ENCODE measurements around the gene TUBA4B. TPM values are rescaled to one million over a fixed set of nuclear protein-coding genes. Genes with fewer than 3 reads are reported as not detected.

TUBA4B gene
- total and polyA plus RNA-seq, 5 donors from 2014 or later = not detected

DNA sequence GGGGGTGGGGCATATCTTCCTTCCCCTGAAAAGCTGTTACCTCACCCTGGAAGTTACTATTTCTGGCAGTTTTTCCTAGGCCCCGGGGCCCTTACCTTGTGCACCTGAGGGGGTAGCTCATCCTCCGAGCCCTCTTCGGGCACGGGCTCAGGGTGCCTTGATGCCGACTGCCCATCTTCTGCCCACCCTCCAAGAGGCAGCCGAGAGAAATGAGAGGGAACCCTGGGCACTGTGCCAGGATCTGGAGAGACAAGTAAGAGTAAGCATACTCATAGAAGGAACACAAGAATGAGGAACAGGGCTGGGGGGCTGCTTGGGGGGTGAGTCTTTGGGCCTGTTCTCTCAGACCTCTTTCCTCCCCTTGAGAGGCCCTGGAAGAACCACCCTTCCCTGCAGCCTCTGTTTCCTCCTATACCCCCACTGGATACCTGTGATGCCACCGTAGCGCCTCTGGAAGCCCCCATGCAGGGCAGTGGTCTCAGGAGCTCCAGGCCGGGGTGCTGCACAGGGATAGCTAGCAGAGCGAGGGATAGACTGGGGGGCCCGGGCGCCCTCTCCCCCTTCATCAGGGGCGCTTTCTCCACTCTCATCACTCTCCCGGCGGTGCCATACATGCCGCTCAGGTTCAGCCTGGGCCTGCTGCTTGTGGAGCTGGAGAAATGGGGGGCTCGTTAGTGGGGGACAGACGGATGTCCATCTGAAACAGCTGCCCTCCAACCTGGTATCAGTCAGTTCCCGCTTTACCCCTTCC, 32.2 kb upstream of the TUBA4B start:
- Histone ChIP-seq H3K27ac (ENCODE audit: insufficient read depth, low read length, poor library complexity, severe bottlenecking) (no peak overlapping the region), H3K36me3 (ENCODE audit: control insufficient read depth, insufficient read depth, low read length) (peaks cover 51% of the 10 kb centered on the region), H3K4me3 (ENCODE audit: low read depth, low read length) (no peak overlapping the region), H3K9me3 (ENCODE audit: control insufficient read depth in 2 of 2, low read length in 2 of 2) (no peaks in the 10 kb centered on the region), H3K27me3 (ENCODE audit: control insufficient read depth, insufficient read depth, low read length) (no peaks in the 10 kb centered on the region), H3K4me1 (ENCODE audit: control insufficient read depth, insufficient read depth, low read length, poor library complexity, severe bottlenecking) (peaks cover 23% of the 10 kb centered on the region)
- Mint-ChIP-seq H3K36me3 (peaks cover 26% of the 10 kb centered on the region), H3K4me1 (peaks cover 9 to 31% (median 16%) of the 10 kb centered on the region in 4 donors), H3K4me3 (peak overlapping the region in 1 of 4 donors; percentile 87), H3K27ac (no peak overlapping the region), H3K9me3 (peaks cover 0 to 2% (median 0%) of the 10 kb centered on the region in 7 donors), H3K27me3 (no peaks in the 10 kb centered on the region)
- ATAC-seq (ENCODE audit: low read depth in 2 of 2) (no peak), DNase-seq (no peak)

DNA sequence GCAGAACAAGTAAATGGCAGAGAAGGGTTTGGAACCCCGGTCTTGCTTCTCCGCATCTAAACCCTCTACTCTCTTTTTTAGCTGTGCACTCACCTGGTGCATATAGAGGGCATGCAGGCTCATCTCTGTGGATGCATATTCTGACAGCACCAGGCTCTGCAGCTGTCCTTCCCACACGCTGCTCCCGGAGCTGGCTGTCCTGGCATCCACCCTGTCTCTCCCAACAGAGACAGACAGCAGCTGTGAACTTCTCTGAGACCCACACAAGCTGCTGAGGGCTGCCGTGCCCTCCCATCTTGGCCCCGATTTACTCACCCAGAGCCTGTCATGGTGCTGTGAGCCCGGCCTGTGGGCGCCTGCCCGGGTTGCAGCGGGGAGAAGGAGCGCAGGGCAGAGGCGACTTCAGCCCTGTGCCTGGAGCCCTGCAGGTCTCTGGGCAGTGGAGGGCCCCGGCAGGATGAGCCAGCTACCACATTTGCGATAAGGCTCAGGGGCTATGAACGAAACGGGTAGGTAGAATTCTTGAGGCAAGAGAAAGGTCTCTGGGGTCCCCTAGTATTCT, 31.0 kb upstream of the TUBA4B start:
- peak overlapping the region in 1 of 3 donors; percentile 66 for H3K27ac Mint-ChIP-seq
- Histone ChIP-seq H3K4me3 (ENCODE audit: low read depth, low read length) (no peak overlapping the region), H3K36me3 (ENCODE audit: control insufficient read depth, insufficient read depth, low read length) (peaks cover 59% of the 10 kb centered on the region), H3K27me3 (ENCODE audit: control insufficient read depth, insufficient read depth, low read length) (no peaks in the 10 kb centered on the region), H3K9me3 (ENCODE audit: control insufficient read depth in 2 of 2, low read length in 2 of 2) (no peaks in the 10 kb centered on the region), H3K27ac (ENCODE audit: insufficient read depth, low read length, poor library complexity, severe bottlenecking) (no peak overlapping the region), H3K4me1 (ENCODE audit: control insufficient read depth, insufficient read depth, low read length, poor library complexity, severe bottlenecking) (peaks cover 23% of the 10 kb centered on the region)
- peaks cover 11 to 31% (median 19%) of the 10 kb centered on the region in 4 donors for H3K4me1 Mint-ChIP-seq
- peaks cover 0 to 2% (median 0%) of the 10 kb centered on the region in 7 donors for H3K9me3 Mint-ChIP-seq
- peak overlapping the region in 2 of 4 donors; percentile 32 to 83 for H3K4me3 Mint-ChIP-seq
- no peak for DNase-seq
- H3K36me3 Mint-ChIP-seq = peaks cover 28% of the 10 kb centered on the region
- no peaks in the 10 kb centered on the region for H3K27me3 Mint-ChIP-seq
- ATAC-seq (ENCODE audit: low read depth in 2 of 2) = no peak

DNA sequence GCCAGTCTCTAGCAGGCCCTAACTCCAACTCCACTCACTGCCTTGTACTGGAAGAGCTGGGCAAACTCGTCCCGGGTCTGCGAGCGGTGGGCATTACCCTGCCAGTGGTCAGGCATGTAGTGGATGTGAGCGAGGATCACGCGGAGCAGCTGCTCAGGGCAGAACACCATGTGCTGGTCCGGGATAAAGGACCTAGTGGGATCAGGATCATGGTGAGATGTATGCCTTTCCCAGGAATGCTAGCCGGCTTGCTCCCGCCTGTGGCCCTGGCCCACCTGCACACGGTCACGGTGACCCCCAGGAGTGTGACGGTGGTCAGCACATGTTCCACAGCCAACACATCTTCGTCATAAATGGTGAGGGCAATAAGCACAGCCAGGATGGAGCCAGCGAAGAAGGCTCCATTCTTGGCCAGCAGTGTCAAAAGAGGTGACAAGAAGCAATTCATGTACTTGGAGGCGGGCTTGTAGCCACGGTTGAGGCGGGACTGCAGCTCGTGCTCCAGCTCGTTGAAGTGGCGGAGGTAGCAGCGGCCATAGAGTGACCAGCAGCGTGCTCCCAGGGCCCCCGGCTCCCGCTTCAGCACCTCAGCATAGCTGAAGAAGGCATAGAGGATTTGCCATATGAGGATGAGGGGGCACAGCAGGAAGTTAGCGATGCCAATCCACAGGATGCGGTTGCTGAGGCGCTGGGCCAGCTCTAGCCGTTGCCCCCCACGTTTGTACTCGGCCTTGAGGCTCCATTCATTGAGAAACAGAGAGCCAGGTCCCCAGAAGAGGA, 29.0 kb upstream of the TUBA4B start:
- peak overlapping the region in 1 of 3 donors; percentile 52 for H3K27ac Mint-ChIP-seq
- H3K9me3 Mint-ChIP-seq = peaks cover 0 to 2% (median 0%) of the 10 kb centered on the region in 7 donors
- H3K27me3 Mint-ChIP-seq = no peaks in the 10 kb centered on the region
- DNase-seq = no peak
- peaks cover 59% of the 10 kb centered on the region for H3K36me3 ChIP-seq (ENCODE audit: control insufficient read depth, insufficient read depth, low read length)
- H3K4me3 Mint-ChIP-seq = peak overlapping the region in 2 of 4 donors; percentile 38 to 98
- H3K4me1 ChIP-seq (ENCODE audit: control insufficient read depth, insufficient read depth, low read length, poor library complexity, severe bottlenecking) = peaks cover 26% of the 10 kb centered on the region
- H3K4me3 ChIP-seq (ENCODE audit: low read depth, low read length) = no peak overlapping the region
- peaks cover 28% of the 10 kb centered on the region for H3K36me3 Mint-ChIP-seq
- H3K9me3 ChIP-seq (ENCODE audit: control insufficient read depth in 2 of 2, low read length in 2 of 2) = no peaks in the 10 kb centered on the region
- no peaks in the 10 kb centered on the region for H3K27me3 ChIP-seq (ENCODE audit: control insufficient read depth, insufficient read depth, low read length)
- peaks cover 11 to 37% (median 19%) of the 10 kb centered on the region in 4 donors for H3K4me1 Mint-ChIP-seq
- ATAC-seq (ENCODE audit: low read depth in 2 of 2) = no peak
- H3K27ac ChIP-seq (ENCODE audit: insufficient read depth, low read length, poor library complexity, severe bottlenecking) = no peak overlapping the region

DNA sequence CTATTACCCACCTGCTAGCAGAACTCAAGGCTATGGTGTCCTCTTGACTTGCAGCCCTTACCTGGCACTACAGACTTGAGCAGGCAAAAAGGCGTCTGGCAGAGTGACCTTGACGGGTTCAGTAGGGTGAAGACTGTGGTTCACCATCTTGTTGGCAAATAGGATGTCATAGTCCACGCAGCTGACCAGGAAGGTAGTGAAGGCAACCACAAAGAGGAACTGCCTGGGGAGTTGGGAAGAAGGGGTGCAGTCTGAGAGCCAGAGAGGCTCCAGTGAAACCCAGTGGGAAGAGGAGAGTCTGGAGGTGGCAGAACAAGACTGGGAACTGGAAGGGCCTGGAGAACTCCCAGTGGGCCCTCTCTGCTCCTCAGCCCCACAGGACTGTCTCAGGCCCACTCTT, 27.7 kb upstream of the TUBA4B start:
- Mint-ChIP-seq H3K4me1 (peaks cover 11 to 42% (median 27%) of the 10 kb centered on the region in 4 donors), H3K27me3 (no peaks in the 10 kb centered on the region), H3K9me3 (peaks cover 0 to 1% (median 0%) of the 10 kb centered on the region in 7 donors), H3K36me3 (peaks cover 28% of the 10 kb centered on the region), H3K27ac (no peak overlapping the region), H3K4me3 (peak overlapping the region in 2 of 4 donors; percentile 92 to 98)
- Histone ChIP-seq H3K4me1 (ENCODE audit: control insufficient read depth, insufficient read depth, low read length, poor library complexity, severe bottlenecking) (peaks cover 24% of the 10 kb centered on the region), H3K27ac (ENCODE audit: insufficient read depth, low read length, poor library complexity, severe bottlenecking) (no peak overlapping the region), H3K9me3 (ENCODE audit: control insufficient read depth in 2 of 2, low read length in 2 of 2) (no peaks in the 10 kb centered on the region), H3K36me3 (ENCODE audit: control insufficient read depth, insufficient read depth, low read length) (peaks cover 56% of the 10 kb centered on the region), H3K4me3 (ENCODE audit: low read depth, low read length) (no peak overlapping the region), H3K27me3 (ENCODE audit: control insufficient read depth, insufficient read depth, low read length) (no peaks in the 10 kb centered on the region)
- ATAC-seq (ENCODE audit: low read depth in 2 of 2) (no peak), DNase-seq (no peak)

DNA sequence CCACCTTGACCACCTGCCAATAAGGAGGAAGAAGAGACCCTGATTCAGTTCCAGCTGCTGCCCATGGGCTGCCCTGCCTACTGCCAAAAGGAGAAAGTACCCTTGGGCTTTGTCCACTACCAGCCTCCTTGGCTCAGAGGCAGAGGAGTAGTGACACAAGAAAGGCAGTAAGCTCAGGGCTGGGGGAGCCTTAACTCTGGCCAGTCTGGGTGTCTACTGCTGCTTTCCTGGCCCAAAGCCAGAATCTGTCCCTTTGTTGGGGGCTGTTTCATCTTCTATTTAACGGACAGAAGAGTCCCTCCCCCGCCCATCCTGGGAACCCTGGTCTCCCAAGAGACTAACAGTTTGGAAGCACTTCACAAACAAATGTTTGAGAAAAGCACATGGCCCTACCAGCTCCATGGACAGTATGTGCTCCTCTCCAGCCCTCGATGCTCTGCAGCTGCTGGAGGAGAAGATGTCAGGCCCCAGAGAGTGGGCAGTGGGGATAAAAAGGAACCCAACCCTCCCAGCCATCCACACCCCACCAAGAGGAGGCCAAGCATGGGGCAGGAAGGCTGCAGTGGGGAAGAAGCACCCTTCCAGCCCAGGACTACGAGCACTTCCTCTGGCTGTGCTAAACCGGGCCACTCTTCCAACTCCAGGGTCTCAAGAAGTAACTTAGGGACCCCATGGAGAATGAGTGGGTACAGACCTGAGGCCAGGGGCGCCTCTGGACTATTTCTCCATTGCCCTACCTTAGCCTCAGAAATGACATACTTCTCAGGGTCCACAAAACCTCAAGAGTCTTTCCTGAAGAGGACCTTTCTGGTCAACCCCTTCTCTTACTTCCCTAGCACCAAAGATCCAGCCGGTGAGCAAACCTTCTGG, 24.8 kb upstream of the TUBA4B start:
- Histone ChIP-seq H3K9me3 (ENCODE audit: control insufficient read depth in 2 of 2, low read length in 2 of 2) (no peaks in the 10 kb centered on the region), H3K27ac (ENCODE audit: insufficient read depth, low read length, poor library complexity, severe bottlenecking) (peak overlapping the region; percentile 90), H3K4me3 (ENCODE audit: low read depth, low read length) (peak overlapping the region; percentile 86), H3K4me1 (ENCODE audit: control insufficient read depth, insufficient read depth, low read length, poor library complexity, severe bottlenecking) (peaks cover 43% of the 10 kb centered on the region), H3K27me3 (ENCODE audit: control insufficient read depth, insufficient read depth, low read length) (no peaks in the 10 kb centered on the region), H3K36me3 (ENCODE audit: control insufficient read depth, insufficient read depth, low read length) (peaks cover 51% of the 10 kb centered on the region)
- Mint-ChIP-seq H3K27me3 (no peaks in the 10 kb centered on the region), H3K27ac (peak overlapping the region; percentile 72 to 80 (median 79)), H3K36me3 (peaks cover 40% of the 10 kb centered on the region), H3K4me1 (peaks cover 12 to 65% (median 37%) of the 10 kb centered on the region in 4 donors), H3K4me3 (peak overlapping the region; percentile 85 to 98 (median 88)), H3K9me3 (no peaks in the 10 kb centered on the region)
- ATAC-seq (ENCODE audit: low read depth in 2 of 2) (no peak), DNase-seq (peak in 1 of 3 donors; percentile 13)

DNA sequence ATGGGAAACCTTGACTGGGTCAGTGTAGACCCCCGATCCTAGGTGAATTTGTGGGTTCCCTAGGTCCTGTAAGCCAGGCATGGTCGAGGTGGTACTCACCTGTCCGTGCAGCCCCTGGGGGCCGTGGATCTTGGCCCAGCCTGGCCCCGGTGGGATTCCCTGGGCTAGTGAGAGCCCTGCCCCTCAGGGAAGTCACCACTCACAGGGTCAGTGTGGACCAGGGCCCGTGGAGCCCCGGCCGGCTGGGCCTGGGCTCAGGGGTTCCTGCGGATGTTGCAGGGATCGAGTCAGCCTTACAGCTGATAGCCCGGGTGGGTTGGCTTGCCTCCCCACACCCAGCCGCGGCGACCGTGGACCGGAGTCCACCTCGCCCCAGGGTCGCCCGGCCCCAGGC, 24.1 kb upstream of the TUBA4B start:
- no peak for ATAC-seq (ENCODE audit: low read depth in 2 of 2)
- peaks cover 40% of the 10 kb centered on the region for H3K36me3 Mint-ChIP-seq
- H3K9me3 Mint-ChIP-seq = no peaks in the 10 kb centered on the region
- Histone ChIP-seq H3K9me3 (ENCODE audit: control insufficient read depth in 2 of 2, low read length in 2 of 2) (no peaks in the 10 kb centered on the region), H3K27me3 (ENCODE audit: control insufficient read depth, insufficient read depth, low read length) (no peaks in the 10 kb centered on the region), H3K36me3 (ENCODE audit: control insufficient read depth, insufficient read depth, low read length) (peaks cover 51% of the 10 kb centered on the region), H3K4me1 (ENCODE audit: control insufficient read depth, insufficient read depth, low read length, poor library complexity, severe bottlenecking) (peaks cover 43% of the 10 kb centered on the region), H3K4me3 (ENCODE audit: low read depth, low read length) (peak overlapping the region; percentile 86), H3K27ac (ENCODE audit: insufficient read depth, low read length, poor library complexity, severe bottlenecking) (peak overlapping the region; percentile 90)
- peaks cover 12 to 69% (median 42%) of the 10 kb centered on the region in 4 donors for H3K4me1 Mint-ChIP-seq
- H3K27ac Mint-ChIP-seq = peak overlapping the region; percentile 79 to 98 (median 80)
- H3K27me3 Mint-ChIP-seq = no peaks in the 10 kb centered on the region
- H3K4me3 Mint-ChIP-seq = peak overlapping the region; percentile 85 to 98 (median 88)
- no peak for DNase-seq

Data from CD4-positive, CD25-positive, alpha-beta regulatory T cell (primary cell).